ENCODE measurements around the gene CACNA1B.

The CACNA1B gene

DNA sequence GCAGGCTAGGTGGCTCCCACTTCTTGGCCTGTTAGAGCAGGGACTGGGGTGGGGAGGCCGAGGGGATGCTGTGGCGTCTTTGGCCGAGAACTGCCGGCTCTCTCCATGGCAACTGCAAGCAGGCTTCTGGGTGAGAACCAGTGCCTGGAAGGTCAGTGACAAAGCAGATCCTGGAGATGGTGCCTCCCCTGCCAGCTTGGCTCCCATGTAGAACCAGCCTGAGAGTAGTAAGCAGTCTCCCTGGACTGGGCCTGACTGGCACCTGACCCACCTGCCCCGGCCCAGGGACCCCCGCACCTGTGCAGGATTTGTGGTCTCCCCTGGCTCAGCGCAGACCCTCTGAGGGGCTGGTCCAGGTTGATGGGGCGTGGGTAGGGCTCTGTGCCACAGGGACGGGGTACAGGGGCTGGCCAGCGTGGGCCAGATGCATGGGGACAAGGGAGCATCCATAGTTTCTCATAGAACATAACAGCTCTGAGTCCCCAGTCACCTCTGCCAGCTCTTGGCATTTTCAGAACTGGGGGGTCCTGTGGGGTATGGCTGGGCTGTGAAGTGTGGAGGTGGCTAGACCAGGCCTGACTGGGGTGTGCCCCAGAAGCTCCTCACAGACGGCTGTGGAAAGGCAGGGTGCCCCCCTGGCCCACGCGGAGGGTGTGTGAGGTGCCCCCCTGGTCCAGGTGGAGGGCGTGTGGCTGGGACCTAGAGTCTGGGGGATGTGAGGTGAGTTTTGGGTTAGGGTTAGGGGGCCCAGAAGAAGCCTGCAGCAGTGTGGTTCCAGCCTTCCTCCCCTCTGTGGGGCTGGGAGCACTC, 22.2 kb downstream of the CACNA1B start:
- Histone ChIP-seq H2BK120ac (ENCODE audit: low read depth, low read length) (no peak overlapping the region), H2BK15ac (replicated peaks; ENCODE audit: low read depth) (no peak overlapping the region), H3K36me3 (ENCODE audit: control insufficient read depth, insufficient read depth, low read length) (no peaks in the 10 kb centered on the region), H3K79me1 (ENCODE audit: low read length) (no peaks in the 10 kb centered on the region), H3K4ac (ENCODE audit: low read depth, low read length) (no peak overlapping the region), H4K8ac (ENCODE audit: low read depth, low read length) (no peak overlapping the region), H3K79me2 (ENCODE audit: control insufficient read depth, insufficient read depth, low read length) (no peaks in the 10 kb centered on the region), H4K5ac (ENCODE audit: low read length) (no peak overlapping the region), H3K4me1 (ENCODE audit: control insufficient read depth, low read depth, low read length) (no peaks in the 10 kb centered on the region), H3K27me3 (ENCODE audit: insufficient read depth, low read length, poor library complexity) (no peaks in the 10 kb centered on the region), H3K9ac (ENCODE audit: low read length) (no peak overlapping the region), H3K4me2 (ENCODE audit: low read length) (no peak overlapping the region), H3K27ac (ENCODE audit: low read depth, low read length) (no peak overlapping the region), H2AK5ac (ENCODE audit: low read length) (no peak overlapping the region), H3K23ac (ENCODE audit: low read length) (no peak overlapping the region), H3K18ac (ENCODE audit: low read length) (no peak overlapping the region), H2BK5ac (ENCODE audit: low read length) (no peak overlapping the region), H3K56ac (ENCODE audit: low read length) (no peak overlapping the region), H3K4me3 (ENCODE audit: low read length) (no peak overlapping the region)
- WGBS (ENCODE audit: extremely low coverage, insufficient coverage, low lambda C conversion rate): no CpG with 5 or more reads among the region's 14 CpGs
- DNase-seq: no peak

DNA sequence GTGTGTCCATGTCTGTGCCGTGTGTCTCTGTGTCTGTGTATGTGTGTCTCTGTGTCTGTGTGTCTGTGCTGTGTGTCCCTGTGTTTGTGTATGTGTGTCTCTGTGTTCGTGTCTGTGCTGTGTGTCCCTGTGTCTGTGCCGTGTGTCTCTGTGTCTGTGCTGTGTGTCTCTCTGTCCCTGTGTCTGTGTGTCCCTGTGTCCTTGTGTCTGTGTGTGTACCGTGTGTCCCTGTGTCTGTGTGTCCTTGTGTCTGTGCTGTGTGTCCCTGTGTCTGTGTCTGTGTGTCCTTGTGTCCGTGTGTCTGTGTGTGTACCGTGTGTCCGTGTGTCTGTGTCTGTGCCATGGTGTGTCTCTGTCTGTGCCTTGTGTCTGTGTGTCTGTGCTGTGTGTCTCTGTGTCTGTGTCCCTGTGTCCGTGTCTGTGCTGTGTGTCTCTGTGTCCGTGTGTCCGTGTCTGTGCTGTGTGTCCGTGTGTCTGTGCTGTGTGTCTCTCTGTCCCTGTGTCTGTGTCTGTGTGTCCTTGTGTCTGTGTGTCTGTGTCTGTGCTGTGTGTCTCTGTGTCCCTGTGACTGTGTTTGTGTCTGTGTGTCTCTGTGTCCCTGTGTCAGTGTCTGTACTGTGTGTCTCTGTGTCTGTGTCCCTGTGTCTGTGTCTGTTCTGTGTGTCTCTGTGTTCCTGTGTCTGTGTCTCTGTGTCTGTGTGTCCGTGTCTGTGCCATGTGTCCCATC, 23.2 kb downstream of the CACNA1B start:
- no peak overlapping the region for H3K4me2 ChIP-seq (ENCODE audit: low read length)
- H3K79me2 ChIP-seq (ENCODE audit: control insufficient read depth, insufficient read depth, low read length): no peaks in the 10 kb centered on the region
- no peak overlapping the region for H3K4me3 ChIP-seq (ENCODE audit: low read length)
- H3K27ac ChIP-seq (ENCODE audit: low read depth, low read length): no peak overlapping the region
- H2AK5ac ChIP-seq (ENCODE audit: low read length): no peak overlapping the region
- H3K4me1 ChIP-seq (ENCODE audit: control insufficient read depth, low read depth, low read length): no peaks in the 10 kb centered on the region
- H3K79me1 ChIP-seq (ENCODE audit: low read length): no peaks in the 10 kb centered on the region
- no CpG with 5 or more reads among the region's 12 CpGs for WGBS (ENCODE audit: extremely low coverage, insufficient coverage, low lambda C conversion rate)
- no peak overlapping the region for H4K8ac ChIP-seq (ENCODE audit: low read depth, low read length)
- H3K4ac ChIP-seq (ENCODE audit: low read depth, low read length): no peak overlapping the region
- H2BK15ac ChIP-seq (replicated peaks; ENCODE audit: low read depth): no peak overlapping the region
- no peak overlapping the region for H3K23ac ChIP-seq (ENCODE audit: low read length)
- H3K56ac ChIP-seq (ENCODE audit: low read length): no peak overlapping the region
- no peak for DNase-seq
- H2BK5ac ChIP-seq (ENCODE audit: low read length): no peak overlapping the region
- no peak overlapping the region for H4K5ac ChIP-seq (ENCODE audit: low read length)
- H2BK120ac ChIP-seq (ENCODE audit: low read depth, low read length): no peak overlapping the region
- no peaks in the 10 kb centered on the region for H3K36me3 ChIP-seq (ENCODE audit: control insufficient read depth, insufficient read depth, low read length)
- H3K27me3 ChIP-seq (ENCODE audit: insufficient read depth, low read length, poor library complexity): no peaks in the 10 kb centered on the region
- no peak overlapping the region for H3K18ac ChIP-seq (ENCODE audit: low read length)
- no peak overlapping the region for H3K9ac ChIP-seq (ENCODE audit: low read length)

DNA sequence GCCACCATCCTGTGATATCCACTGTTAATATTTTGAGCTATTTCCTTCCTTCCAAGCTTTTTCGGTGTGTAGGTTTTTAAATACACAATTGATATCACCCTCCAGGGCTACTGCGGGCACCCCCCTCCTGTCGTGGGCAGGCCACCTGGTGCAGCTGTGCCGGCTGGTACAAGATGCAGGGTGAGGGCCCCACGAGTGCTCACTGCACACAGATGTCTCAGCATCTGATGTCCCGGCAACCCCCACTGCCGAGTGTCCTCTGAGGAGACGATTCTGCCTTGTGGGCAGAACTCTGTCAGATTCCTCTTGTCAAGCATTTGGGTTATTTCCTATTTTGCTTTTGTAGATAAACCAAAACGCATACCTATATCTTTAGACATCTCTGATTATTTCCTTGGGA, 25.1 kb downstream of the CACNA1B start:
- Histone ChIP-seq H4K8ac (ENCODE audit: low read depth, low read length) (no peak overlapping the region), H2BK120ac (ENCODE audit: low read depth, low read length) (no peak overlapping the region), H2BK5ac (ENCODE audit: low read length) (no peak overlapping the region), H2BK15ac (replicated peaks; ENCODE audit: low read depth) (no peak overlapping the region), H4K5ac (ENCODE audit: low read length) (no peak overlapping the region), H3K4ac (ENCODE audit: low read depth, low read length) (no peak overlapping the region), H3K4me3 (ENCODE audit: low read length) (no peak overlapping the region), H3K9ac (ENCODE audit: low read length) (no peak overlapping the region), H3K36me3 (ENCODE audit: control insufficient read depth, insufficient read depth, low read length) (no peaks in the 10 kb centered on the region), H3K23ac (ENCODE audit: low read length) (no peak overlapping the region), H2AK5ac (ENCODE audit: low read length) (no peak overlapping the region), H3K79me2 (ENCODE audit: control insufficient read depth, insufficient read depth, low read length) (no peaks in the 10 kb centered on the region), H3K4me2 (ENCODE audit: low read length) (no peak overlapping the region), H3K18ac (ENCODE audit: low read length) (no peak overlapping the region), H3K27ac (ENCODE audit: low read depth, low read length) (no peak overlapping the region), H3K4me1 (ENCODE audit: control insufficient read depth, low read depth, low read length) (no peaks in the 10 kb centered on the region), H3K27me3 (ENCODE audit: insufficient read depth, low read length, poor library complexity) (no peaks in the 10 kb centered on the region), H3K56ac (ENCODE audit: low read length) (no peak overlapping the region), H3K79me1 (ENCODE audit: low read length) (no peaks in the 10 kb centered on the region)
- DNase-seq: no peak
- no CpG with 5 or more reads among the region's 9 CpGs for WGBS (ENCODE audit: extremely low coverage, insufficient coverage, low lambda C conversion rate)

DNA sequence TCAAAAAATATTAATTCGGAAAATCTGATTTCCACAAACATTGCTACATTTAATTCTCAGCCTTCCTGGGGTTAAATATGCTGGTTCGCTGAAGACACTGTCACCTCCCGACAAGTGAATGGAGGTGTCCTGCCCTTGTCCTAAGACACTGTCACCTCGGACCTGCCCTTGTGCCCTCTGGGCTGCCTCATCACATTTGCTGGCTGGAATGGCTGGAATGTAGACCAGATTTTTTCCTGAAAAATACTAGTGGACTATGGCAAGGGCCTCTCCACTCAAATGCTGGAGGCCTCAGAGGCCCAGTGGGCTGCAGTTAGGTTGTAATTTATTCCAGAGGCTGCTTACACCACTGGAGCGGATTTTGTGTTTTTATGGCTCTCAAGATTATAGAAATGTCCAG, 28.2 kb downstream of the CACNA1B start:
- Histone ChIP-seq H2AK5ac (ENCODE audit: low read length) (no peak overlapping the region), H3K4me1 (ENCODE audit: control insufficient read depth, low read depth, low read length) (no peaks in the 10 kb centered on the region), H3K56ac (ENCODE audit: low read length) (no peak overlapping the region), H3K4ac (ENCODE audit: low read depth, low read length) (no peak overlapping the region), H4K8ac (ENCODE audit: low read depth, low read length) (no peak overlapping the region), H4K5ac (ENCODE audit: low read length) (no peak overlapping the region), H3K23ac (ENCODE audit: low read length) (no peak overlapping the region), H3K4me3 (ENCODE audit: low read length) (no peak overlapping the region), H3K4me2 (ENCODE audit: low read length) (no peak overlapping the region), H3K18ac (ENCODE audit: low read length) (no peak overlapping the region), H3K79me1 (ENCODE audit: low read length) (no peaks in the 10 kb centered on the region), H3K79me2 (ENCODE audit: control insufficient read depth, insufficient read depth, low read length) (no peaks in the 10 kb centered on the region), H3K36me3 (ENCODE audit: control insufficient read depth, insufficient read depth, low read length) (no peaks in the 10 kb centered on the region), H3K9ac (ENCODE audit: low read length) (no peak overlapping the region), H3K27ac (ENCODE audit: low read depth, low read length) (no peak overlapping the region), H3K27me3 (ENCODE audit: insufficient read depth, low read length, poor library complexity) (no peaks in the 10 kb centered on the region), H2BK5ac (ENCODE audit: low read length) (no peak overlapping the region), H2BK120ac (ENCODE audit: low read depth, low read length) (no peak overlapping the region), H2BK15ac (replicated peaks; ENCODE audit: low read depth) (no peak overlapping the region)
- WGBS (ENCODE audit: extremely low coverage, insufficient coverage, low lambda C conversion rate): 100% methylated on average over 1 of the region's 5 CpGs
- peak; percentile 25 for DNase-seq

DNA sequence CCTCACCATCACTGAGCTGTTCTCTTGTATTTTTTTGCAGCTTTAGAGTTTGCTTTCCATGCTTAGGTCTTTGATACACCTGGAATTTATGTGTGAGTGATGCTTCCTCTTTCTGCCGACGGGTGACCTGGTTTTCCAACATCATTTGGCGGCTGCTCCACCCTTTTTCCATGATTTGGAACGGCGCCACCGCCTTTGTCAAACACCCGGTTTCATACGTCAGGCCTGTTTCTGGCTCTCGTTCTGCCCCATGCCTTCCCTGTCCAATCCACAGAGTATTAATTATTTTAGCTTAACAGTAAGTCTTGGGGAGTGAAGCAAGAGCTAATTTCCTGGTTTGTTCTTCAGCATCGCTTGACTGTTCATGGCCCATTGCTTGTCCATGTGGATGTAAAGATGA, 30.2 kb downstream of the CACNA1B start:
- Histone ChIP-seq H3K79me1 (ENCODE audit: low read length) (no peaks in the 10 kb centered on the region), H3K4me2 (ENCODE audit: low read length) (no peak overlapping the region)

More for the DNA sequence above, 30.2 kb downstream of the CACNA1B start:
- Histone ChIP-seq H3K27me3 (ENCODE audit: insufficient read depth, low read length, poor library complexity) (no peaks in the 10 kb centered on the region), H3K4me3 (ENCODE audit: low read length) (no peak overlapping the region), H4K8ac (ENCODE audit: low read depth, low read length) (no peak overlapping the region), H3K4me1 (ENCODE audit: control insufficient read depth, low read depth, low read length) (no peaks in the 10 kb centered on the region), H3K23ac (ENCODE audit: low read length) (no peak overlapping the region), H2BK5ac (ENCODE audit: low read length) (no peak overlapping the region), H2BK120ac (ENCODE audit: low read depth, low read length) (no peak overlapping the region), H4K5ac (ENCODE audit: low read length) (no peak overlapping the region), H3K79me2 (ENCODE audit: control insufficient read depth, insufficient read depth, low read length) (no peaks in the 10 kb centered on the region), H3K27ac (ENCODE audit: low read depth, low read length) (no peak overlapping the region), H3K56ac (ENCODE audit: low read length) (no peak overlapping the region), H3K9ac (ENCODE audit: low read length) (no peak overlapping the region), H3K4ac (ENCODE audit: low read depth, low read length) (no peak overlapping the region), H2BK15ac (replicated peaks; ENCODE audit: low read depth) (no peak overlapping the region), H3K18ac (ENCODE audit: low read length) (no peak overlapping the region), H2AK5ac (ENCODE audit: low read length) (no peak overlapping the region), H3K36me3 (ENCODE audit: control insufficient read depth, insufficient read depth, low read length) (no peaks in the 10 kb centered on the region)
- no CpG with 5 or more reads among the region's 10 CpGs for WGBS (ENCODE audit: extremely low coverage, insufficient coverage, low lambda C conversion rate)
- DNase-seq: no peak
